Measurements from ENCODE around the gene TBC1D32.
"Not testable (repeated sequence)": the region's sequence is repeated elsewhere in the genome, so short reads cannot be mapped to it uniquely, and the experiment has no call there.

The TBC1D32 gene

DNA sequence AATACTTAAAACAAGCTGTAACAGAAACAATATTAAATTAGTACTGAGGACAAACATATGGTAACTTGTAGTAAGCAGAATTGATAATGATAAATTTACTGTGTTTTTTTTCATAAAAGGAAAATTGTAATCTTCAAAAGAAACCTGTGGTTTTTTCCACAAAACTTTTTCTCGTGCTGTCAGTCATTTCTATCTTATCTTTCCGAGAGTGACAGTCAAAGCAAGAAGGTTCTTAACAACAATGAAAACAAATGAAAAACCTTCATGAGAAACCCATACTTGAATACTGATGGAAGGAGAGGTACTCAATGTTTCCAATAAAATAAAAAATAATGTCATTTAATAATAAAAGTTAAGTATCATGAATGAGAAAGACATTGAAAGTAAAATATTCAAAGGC is 174.0 kb downstream of the TBC1D32 start:
- in situ Hi-C loops (cut with HindIII; ENCODE audit: low pct_ligation_motif_present, low pct_unique_long_range_greater_than_20kb, low sequenced_read_pairs): no loop called here
- no peak for DNase-seq

DNA sequence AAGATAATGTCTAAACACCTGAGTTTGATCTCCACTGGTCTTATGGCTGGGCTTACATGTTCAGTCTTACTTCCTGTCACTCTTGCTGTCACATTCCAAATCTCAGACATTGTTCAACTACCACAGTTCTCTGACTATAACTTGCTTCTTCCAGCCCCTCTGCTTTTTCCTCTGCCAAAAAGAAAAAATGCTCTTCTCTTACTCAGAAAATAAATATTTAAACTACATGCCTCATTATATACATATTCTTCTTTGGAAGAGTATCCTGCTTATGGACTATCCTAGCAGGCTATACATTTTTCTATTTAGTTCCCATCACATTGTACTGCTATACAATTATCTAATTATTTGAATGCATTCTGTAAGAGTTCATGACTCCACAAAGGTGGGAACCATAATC is 175.4 kb downstream of the TBC1D32 start:
- in situ Hi-C loops (cut with HindIII; ENCODE audit: low pct_ligation_motif_present, low pct_unique_long_range_greater_than_20kb, low sequenced_read_pairs): no loop called here
- DNase-seq: no peak

DNA sequence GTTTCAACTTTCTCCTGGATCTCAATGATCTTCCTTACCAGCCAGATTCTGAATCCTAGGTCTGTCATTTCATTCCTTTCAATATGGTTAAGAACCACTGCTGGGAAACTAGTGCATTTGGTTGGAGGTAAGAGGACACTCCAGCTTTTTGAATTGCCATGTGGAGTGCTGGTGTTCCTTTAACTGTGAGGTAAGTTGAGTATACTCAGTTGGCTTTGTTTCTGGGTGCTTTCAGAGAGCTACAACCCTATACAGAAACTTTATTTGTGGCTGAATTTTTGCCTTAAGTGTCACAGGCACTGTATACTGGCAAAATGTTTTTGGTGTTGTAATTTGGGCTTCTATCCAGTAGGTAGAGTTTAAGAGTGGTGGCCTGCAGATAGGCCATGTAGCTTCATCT is 175.8 kb downstream of the TBC1D32 start:
- DNase-seq: no peak

DNA sequence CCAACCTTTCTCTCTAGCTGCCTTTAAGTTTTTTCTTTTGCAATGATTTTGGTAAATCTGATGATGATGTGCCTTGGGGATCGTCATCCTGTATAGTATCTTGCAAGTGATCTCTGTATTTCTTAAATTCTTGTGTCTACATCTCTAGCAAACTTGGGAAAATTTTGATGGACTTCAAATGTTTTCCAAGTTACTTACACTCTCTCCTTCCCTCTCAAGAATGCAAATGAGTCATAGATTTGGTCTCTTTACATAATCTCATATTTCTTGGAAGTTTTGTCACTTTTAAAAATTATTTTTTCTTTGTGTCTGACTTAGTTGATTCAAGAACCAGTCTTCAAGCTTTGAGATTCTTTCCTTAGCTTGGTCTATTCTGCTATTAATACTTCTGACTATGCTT is 176.4 kb downstream of the TBC1D32 start:
- in situ Hi-C loops (cut with HindIII; ENCODE audit: low pct_ligation_motif_present, low pct_unique_long_range_greater_than_20kb, low sequenced_read_pairs): no loop called here
- no peak for DNase-seq

More for the DNA sequence above, 175.8 kb downstream of the TBC1D32 start:
- in situ Hi-C loops (cut with HindIII; ENCODE audit: low pct_ligation_motif_present, low pct_unique_long_range_greater_than_20kb, low sequenced_read_pairs): no loop called here

DNA sequence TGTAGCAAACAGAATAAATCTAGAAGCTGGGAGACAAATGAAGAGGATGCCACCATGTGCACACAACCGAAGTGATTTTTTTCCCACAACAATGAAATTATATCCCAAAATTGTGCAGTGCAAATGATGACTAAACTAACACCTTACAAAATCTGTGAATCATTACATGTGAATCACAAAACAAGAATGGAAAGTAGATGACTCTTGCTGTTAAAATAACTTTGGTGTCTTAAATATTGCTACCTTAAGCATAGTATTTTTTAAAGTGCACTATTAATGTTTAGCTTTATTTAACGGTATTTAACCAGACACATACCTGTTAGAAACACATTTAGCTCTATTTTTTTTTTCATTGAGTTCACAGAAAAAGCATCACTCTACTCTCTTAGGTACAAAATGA is 190.8 kb downstream of the TBC1D32 start:
- peak; percentile 2 for DNase-seq
- in situ Hi-C loops (cut with HindIII; ENCODE audit: low pct_ligation_motif_present, low pct_unique_long_range_greater_than_20kb, low sequenced_read_pairs): no loop called here

DNA sequence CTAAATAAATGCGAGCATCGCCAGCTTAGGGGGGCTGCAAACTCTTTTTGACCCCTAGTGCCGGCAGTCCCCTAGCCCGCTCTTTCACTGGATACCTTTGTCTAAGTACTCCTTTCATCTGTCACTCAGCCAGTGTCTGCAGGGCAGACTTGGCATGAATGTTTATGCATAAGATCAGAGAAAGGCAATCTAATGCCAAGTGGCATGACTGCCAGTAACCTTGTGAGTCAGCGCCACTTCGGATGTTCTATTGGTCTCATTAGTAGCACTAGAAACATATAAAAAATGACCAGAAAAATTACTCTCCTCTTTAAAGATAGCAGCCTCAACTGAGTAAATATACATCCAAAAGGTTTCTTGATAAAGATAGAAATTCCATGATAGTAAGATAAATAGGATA is 192.2 kb downstream of the TBC1D32 start:
- DNase-seq: no peak
- in situ Hi-C loops (cut with HindIII; ENCODE audit: low pct_ligation_motif_present, low pct_unique_long_range_greater_than_20kb, low sequenced_read_pairs): no loop called here

DNA sequence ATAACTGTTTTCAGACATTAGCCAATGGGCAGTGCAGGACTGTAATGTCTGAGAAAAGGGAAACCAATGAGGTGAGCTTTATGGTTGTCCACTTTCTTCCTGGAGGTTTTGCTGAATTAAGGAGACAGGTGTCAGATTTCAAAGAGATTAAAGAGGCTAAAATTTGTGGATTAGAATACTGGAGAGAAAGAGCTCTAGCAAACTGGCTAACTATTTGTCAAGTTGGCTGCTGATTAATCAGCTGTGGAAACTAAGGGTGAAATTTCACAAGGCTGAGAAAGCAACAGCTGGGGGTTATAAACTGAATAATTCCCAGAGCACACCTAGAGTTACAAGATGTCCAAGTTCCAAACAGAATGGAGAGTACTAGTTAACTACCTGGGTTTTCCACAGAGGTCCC is 198.9 kb downstream of the TBC1D32 start:
- in situ Hi-C loops (cut with HindIII; ENCODE audit: low pct_ligation_motif_present, low pct_unique_long_range_greater_than_20kb, low sequenced_read_pairs): no loop called here
- no peak for DNase-seq

DNA sequence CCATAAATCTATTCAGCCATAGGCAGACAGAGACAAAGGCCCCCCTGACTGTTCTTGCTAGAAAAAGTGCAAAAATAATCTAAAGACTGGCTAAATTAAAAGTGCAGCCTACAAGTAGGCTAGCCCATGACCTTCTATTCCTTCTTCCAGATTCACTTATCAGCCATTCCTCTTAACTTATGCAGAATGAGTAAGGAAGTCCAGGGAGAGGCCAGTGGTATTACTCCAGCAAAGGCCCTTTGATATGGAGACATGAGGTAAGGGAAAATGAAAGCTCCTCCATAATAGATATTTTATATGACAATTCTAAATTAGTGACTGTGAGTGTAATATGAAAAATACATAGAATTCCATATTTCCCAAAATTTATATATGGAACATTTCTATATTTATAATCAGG is 199.4 kb downstream of the TBC1D32 start:
- in situ Hi-C loops (cut with HindIII; ENCODE audit: low pct_ligation_motif_present, low pct_unique_long_range_greater_than_20kb, low sequenced_read_pairs): no loop called here
- no peak for DNase-seq

DNA sequence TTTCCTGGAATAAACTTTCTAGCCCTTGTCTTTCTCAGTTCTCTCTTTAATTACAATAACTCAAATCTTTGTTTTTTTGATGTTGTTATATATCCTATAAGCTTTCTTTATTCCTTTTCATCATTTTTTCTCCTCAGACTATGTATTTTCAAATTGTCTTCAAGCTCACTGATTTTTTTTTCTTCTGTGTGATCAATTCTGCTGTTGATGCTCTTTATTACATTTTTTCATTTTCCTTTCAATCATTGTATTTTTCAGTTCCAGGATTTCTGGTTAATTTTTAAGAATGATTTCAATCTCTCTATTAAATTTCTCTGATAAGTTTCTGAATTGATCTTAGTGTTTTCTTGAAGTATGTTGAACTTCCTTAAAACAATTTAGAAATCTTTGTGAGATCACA is 209.7 kb downstream of the TBC1D32 start:
- in situ Hi-C loops (cut with HindIII; ENCODE audit: low pct_ligation_motif_present, low pct_unique_long_range_greater_than_20kb, low sequenced_read_pairs): no loop called here
- no peak for DNase-seq

DNA sequence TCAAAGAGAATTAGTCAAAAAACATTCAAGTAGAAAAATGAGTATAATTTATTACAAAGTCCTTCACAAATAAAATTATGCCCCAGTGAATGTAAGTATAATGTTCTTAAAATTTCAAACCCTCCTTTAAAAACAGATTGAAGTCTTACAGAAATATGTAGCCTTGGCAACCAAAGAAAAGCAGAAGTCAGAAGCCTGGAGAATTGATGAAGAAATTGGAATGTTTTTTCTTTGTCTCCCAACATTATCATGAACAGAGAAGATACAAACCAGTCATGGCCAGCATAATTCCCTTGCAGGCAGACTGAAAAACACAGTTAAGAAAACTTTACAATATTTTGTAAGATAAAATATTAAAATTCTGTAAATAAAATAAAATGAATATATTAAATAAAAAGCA is 221.9 kb downstream of the TBC1D32 start:
- no peak for DNase-seq

DNA sequence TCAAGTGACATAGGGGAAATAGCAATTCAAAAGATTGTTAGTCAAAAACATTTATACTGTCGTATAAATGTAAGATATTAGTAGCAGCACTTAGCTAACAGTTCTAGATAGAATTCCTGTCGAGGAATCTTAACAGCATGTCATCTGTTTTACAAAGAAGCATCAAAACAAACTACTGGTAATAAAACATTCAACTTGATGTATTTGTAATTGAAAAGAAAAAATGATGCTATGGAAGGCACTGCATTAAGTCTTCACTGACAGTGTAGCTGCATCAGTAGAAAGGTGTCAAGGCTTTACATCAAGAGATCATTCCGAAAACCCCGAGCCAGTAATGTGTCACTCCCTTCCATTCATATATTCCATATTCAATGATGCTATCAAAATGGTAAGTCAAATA is 223.5 kb downstream of the TBC1D32 start:
- in situ Hi-C loops (cut with HindIII; ENCODE audit: low pct_ligation_motif_present, low pct_unique_long_range_greater_than_20kb, low sequenced_read_pairs): no loop called here
- DNase-seq: no peak

More for the DNA sequence above, 221.9 kb downstream of the TBC1D32 start:
- in situ Hi-C loops (cut with HindIII; ENCODE audit: low pct_ligation_motif_present, low pct_unique_long_range_greater_than_20kb, low sequenced_read_pairs): no loop called here

DNA sequence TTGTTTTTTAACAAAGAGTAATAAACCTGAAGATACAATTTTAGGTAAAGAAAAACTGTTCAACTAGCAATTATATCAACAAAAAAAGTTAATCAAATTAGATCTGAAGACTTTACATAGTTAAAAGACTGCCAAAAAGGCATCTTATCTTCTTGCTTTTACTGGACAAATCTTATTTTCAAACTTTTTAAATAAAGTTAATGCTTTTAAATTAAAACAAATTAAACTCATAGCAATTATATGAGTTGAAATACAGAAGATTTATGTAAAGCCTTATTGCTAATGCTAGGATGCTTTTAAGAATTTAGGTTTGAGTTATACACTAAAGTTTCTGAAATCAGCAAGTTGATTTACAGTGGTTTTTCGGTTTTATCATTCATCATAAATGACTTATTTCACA is 227.3 kb downstream of the TBC1D32 start:
- DNase-seq: no peak
- in situ Hi-C loops (cut with HindIII; ENCODE audit: low pct_ligation_motif_present, low pct_unique_long_range_greater_than_20kb, low sequenced_read_pairs): no loop called here

DNA sequence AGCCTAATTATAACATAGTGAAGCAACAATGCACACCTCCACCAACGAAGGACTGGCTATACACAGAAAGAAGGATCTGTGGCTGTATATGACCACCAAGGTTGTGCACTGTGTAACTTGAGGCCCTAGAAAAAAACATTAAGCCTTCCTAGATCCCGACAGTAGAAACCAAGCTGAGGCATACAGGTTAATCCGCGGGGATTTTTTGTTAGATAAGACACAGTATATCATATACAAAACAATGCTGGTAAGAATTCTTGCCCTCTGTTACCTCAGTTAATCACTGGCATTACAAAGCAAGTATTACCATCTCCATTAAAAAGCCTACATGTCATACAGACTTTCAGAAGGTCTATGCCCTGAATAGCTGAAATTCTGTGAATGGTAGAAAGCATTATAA is 228.8 kb downstream of the TBC1D32 start:
- in situ Hi-C loops (cut with HindIII; ENCODE audit: low pct_ligation_motif_present, low pct_unique_long_range_greater_than_20kb, low sequenced_read_pairs): no loop called here
- DNase-seq: no peak

DNA sequence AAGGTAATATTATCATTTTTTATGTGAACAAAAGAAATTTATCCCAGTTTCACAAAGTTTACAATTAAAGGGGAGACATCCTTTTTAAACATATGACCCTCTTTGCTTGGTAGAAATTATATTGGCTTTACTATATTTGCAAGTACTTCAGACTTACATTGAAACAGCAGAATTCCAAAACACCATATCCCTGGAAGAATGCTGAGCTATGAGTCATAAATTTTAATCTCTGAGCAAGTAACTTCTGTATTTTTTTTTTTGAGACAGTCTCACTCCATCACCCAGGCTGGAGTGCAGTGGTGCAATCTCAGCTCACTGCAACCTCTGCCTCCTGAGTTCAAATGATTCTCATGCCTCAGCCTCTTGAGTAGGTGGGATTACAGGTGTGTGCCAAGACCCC is 240.4 kb downstream of the TBC1D32 start:
- DNase-seq: peak; percentile 5
- in situ Hi-C loops (cut with HindIII; ENCODE audit: low pct_ligation_motif_present, low pct_unique_long_range_greater_than_20kb, low sequenced_read_pairs): no loop called here

DNA sequence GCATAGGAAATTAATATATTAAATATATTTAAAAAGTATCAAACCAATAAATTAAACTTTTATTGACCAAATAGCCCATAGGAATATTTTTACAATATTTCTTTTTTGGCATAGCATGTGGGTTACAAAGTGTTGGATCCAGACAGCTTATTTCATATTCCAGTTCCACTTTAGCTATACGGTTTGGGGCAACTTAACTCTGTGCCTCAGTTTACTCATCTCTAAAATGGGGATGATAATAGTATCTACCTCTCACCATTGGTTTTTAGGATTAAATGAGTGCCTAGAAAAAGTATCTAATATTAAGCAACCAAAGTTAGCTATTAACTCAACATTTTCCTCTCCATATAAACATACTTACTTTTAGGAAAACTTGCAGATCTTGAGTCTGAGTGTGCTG is 243.8 kb downstream of the TBC1D32 start:
- in situ Hi-C loops (cut with HindIII; ENCODE audit: low pct_ligation_motif_present, low pct_unique_long_range_greater_than_20kb, low sequenced_read_pairs): no loop called here
- DNase-seq: no peak

DNA sequence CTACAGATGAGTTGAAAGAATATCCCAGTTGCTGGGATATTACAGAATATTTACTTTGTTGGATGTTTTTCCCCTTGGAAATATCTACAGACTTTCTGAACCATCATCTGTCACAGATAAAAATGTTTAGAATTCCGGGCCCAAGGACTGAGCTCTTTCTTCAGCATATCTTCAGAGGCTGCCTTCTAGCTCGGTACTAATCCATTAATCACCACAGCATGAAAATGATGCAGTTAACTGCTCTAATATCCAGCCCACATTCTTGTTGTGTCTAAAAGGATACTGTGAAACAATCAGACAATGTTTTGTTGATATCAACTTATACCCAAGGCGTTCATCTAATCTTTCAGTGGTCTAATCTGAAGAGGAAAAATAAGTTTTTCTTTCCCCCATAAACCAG is 247.4 kb downstream of the TBC1D32 start:
- in situ Hi-C loops (cut with HindIII; ENCODE audit: low pct_ligation_motif_present, low pct_unique_long_range_greater_than_20kb, low sequenced_read_pairs): no loop called here
- no peak for DNase-seq

DNA sequence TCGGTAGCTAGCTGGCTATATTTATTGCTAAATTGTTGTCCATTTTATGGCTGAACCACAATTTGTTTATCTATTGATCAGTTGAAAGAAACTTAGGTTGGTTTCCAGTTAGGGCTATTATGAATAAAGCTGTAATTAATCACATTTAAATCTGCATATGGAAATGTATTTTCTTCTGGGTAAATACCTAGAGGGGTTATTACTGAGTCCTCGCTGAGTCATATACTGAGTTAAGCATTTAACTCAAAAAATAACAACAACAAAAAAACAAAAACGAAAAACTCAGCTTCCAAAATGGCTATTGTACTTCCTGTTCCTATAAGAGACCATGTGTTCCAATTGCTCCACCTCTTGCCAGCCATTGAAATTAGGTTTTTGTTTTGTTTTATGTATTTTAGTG is 258.2 kb downstream of the TBC1D32 start:
- in situ Hi-C loops (cut with HindIII; ENCODE audit: low pct_ligation_motif_present, low pct_unique_long_range_greater_than_20kb, low sequenced_read_pairs): no loop called here
- DNase-seq: no peak

DNA sequence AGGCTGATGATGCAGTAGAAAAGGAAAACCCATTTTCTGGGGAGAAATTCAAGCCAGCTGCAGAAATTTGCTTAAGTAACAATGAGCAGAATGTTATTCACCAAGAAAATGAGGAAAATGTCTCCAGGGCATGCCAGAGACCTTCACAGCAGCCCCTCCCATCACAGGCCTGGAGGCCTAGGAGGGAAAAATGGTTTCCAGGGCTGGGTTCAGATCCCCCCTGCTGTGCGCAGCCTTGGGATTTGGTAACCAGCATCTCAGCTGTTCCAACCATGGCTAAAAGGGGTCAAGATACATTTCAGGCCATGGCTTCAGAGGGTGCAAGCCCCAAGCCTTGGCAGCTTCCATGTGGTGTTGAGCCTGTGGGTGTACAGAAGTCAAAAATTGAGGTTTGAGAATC is 265.5 kb downstream of the TBC1D32 start:
- in situ Hi-C loops (cut with HindIII; ENCODE audit: low pct_ligation_motif_present, low pct_unique_long_range_greater_than_20kb, low sequenced_read_pairs); DNase-seq: not testable (repeated sequence)

DNA sequence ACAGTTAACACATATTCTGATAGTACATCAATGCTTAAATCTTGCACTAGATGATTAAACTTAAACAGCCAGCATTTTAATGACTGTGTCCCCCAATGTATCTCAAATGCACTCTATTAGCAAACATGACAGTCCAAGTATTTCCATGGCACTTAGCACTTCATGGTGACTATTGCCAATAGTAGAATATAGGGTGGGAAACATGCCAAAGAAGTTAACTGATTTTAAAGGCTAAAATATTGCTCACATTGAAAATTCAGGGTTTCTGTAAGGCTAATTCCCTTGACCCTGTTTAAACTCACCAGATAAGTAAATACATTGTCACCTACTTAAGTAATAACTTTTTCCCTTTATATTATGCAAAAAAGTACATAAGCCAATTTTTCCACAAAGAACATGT is 266.9 kb downstream of the TBC1D32 start:
- in situ Hi-C loops (cut with HindIII; ENCODE audit: low pct_ligation_motif_present, low pct_unique_long_range_greater_than_20kb, low sequenced_read_pairs): no loop called here
- DNase-seq: no peak

DNA sequence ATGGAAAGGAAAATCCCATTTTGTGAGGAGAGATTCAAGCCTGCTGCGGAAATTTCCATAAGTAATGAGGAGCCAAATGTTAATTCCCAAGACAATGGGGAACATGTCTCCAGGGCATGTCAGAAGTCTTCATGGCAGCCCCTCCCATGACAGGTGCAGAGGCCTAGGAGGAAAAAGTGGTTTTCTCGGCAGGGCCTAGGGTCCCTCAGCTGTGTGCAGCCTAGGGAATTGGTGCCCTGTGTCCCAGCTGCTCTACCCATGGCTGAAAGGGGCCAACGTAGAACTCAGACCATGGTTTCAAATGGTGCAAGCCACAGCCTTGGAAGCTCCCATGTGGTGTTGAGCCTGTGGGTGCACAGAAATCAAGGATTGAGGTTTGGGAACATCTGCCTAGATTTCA is 269.9 kb downstream of the TBC1D32 start:
- in situ Hi-C loops (cut with HindIII; ENCODE audit: low pct_ligation_motif_present, low pct_unique_long_range_greater_than_20kb, low sequenced_read_pairs): no loop called here
- no peak for DNase-seq

DNA sequence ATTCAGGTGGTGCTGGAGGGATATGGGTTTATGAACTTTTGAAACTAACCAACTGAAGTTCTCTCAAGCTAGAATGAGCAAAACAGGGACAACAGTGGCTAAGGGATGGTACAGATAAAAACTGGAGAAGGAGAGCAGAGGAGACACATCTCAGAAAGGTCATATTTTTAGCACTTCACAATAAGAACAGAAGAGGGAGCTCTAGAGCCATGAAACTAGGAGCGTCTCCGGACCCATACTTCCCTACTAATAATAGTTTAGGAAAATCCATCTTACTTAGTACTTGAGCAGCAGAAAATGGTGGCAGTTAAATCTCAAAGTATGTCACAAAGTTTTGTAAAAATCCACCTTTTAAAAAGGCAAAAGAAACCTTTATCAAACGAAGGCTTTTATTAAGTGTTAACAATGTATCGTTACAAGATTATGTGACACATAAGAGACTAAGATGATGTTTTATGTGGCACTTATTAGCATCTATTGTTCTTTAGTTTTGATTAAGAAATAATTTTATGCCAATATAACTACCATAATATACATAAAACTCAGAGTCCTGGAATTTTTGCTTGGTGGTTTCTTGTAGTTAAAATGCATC is 278.6 kb downstream of the TBC1D32 start:
- in situ Hi-C loops (cut with HindIII; ENCODE audit: low pct_ligation_motif_present, low pct_unique_long_range_greater_than_20kb, low sequenced_read_pairs): no loop called here
- DNase-seq: peak; percentile 59
